Lower leg skin (tissue), 3 donors: ENCODE data around the gene FLNB.

Experiments
- CTCF ChIP-seq, 3 donors: fragments of 450-650 bp; IDR thresholded peaks; one replicate each; pipeline ENCODE4 v1.5.1; 2016; ENCODE audit warnings: antibody characterized with exemption in 3 of 3, mild to moderate bottlenecking in 3 of 3, moderate library complexity in 2 of 3
- POLR2A ChIP-seq, 2 donors: fragments of 450-650 bp; IDR thresholded peaks; one replicate each; pipeline ENCODE4 v1.6.1; 2016 to 2017; ENCODE audit warnings: antibody characterized with exemption in 2 of 2, mild to moderate bottlenecking in 1 of 2, moderate library complexity in 1 of 2

GRCh38 chr3:58144478-58145325 lies 136.5 kb downstream of the FLNB start:
- TF ChIP-seq CTCF (IDR thresholded peaks at IDR 0.05), result no peak
- TF ChIP-seq POLR2A (IDR thresholded peaks at IDR 0.05), result no peak
